ENCODE data around the gene CLEC16A.
"Not testable (repeated sequence)": the region's sequence is repeated elsewhere in the genome, so short reads cannot be mapped to it uniquely, and the experiment has no call there.

Gene CLEC16A

GRCh38 chr16:11220507-11220906 is 276.1 kb downstream of the CLEC16A start:
- H3K9me3 Mint-ChIP-seq, H3K27me3 Mint-ChIP-seq, H3K27ac Mint-ChIP-seq, H3K36me3 Mint-ChIP-seq, H3K4me3 Mint-ChIP-seq, ATAC-seq: not testable (repeated sequence)
- H3K4me1 Mint-ChIP-seq, result peaks cover 42% of the 10 kb centered on the region

DNA sequence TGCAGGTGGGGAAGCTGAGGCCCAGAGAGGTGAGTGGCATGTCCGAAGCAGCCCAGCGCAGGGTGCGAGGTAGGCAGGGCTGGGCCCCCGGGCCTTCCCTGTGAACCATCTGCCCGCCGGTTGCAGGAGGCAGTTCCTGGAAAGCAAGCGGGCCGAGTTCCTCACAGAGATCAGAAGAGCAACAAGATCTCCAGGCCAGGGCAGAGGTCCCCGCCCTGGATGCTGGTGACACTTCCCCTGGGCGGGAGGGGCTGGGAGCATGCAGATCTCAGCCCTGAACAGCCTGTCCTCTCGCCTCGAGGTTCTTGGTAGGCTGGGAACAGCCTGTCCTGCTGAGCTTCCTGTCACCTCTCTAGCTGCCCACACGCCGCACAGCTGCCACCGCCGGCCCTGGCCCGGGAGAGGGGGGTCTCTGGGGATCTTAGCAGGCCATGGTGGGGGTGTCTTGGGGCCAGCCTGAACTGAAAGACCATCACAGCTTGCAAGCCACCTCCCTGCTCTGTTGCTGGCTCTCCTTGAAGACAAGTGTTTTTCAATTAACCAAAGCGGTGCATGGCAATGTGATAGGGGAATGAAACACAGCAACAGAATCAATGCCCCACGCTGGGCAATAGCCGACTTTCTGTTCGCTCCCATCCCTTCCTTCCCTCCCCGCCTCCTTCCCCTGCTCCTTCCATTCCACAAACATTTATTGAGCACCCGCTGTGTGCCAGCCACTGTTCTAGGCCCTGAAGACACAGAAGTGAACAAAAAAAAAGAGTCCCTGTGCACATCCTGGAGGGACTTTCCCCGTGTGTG is 279.9 kb downstream of the CLEC16A start:
- Mint-ChIP-seq H3K4me3 (peak overlapping the region; percentile 57), H3K9me3 (no peaks in the 10 kb centered on the region), H3K27me3 (no peaks in the 10 kb centered on the region), H3K36me3 (no peaks in the 10 kb centered on the region), H3K27ac (peak overlapping the region; percentile 94), H3K4me1 (peaks cover 45% of the 10 kb centered on the region)
- peak; percentile 71 for ATAC-seq

DNA sequence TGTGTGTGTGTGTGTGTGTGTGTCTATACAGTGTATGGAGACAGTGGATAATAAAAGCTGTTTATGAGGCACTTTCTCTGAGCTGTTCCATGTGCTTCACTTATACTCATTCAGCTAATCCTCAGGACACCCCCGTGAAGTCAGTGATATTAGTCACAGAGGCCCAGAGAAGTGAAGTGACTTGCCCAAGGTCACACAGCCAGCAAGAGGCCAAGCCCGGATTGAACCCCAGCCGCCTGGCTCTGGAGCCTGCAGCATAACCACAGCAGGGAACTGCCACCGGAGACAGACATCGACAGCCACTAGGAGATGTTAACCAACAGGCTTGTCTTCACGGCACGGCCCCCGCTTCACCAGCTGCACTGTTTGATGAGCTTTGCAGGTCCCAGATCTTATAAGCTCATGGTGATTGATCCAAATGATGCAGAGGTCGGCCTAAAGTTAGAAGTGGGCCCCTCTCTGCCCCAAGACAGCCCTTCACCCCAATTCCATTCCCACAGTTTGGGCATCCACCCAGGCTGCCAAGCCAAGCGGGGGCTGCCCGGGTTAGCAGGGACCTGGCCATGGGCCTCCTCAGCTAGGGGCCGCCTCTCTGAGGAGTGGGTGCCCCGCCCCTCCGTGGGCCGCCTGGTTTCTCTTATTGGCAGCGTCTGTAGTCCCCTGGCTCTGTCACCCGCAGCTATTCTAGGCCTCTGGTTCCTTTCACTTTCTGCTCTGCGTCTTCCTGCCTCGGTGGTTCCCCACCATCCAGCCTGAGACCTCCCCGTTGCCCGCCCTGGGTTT is 280.7 kb downstream of the CLEC16A start:
- Mint-ChIP-seq H3K27me3 (no peaks in the 10 kb centered on the region), H3K4me1 (peaks cover 45% of the 10 kb centered on the region)
- ATAC-seq, result peak; percentile 93

GRCh38 chr16:11225677-11226549 is 281.5 kb downstream of the CLEC16A start:
- no peaks in the 10 kb centered on the region for H3K27me3 Mint-ChIP-seq
- H3K27ac Mint-ChIP-seq, result peak overlapping the region; percentile 94
- peaks cover 47% of the 10 kb centered on the region for H3K4me1 Mint-ChIP-seq
- no peaks in the 10 kb centered on the region for H3K36me3 Mint-ChIP-seq
- H3K4me3 Mint-ChIP-seq, result peak overlapping the region; percentile 57
- H3K9me3 Mint-ChIP-seq, result no peaks in the 10 kb centered on the region
- ATAC-seq, result no peak

More for the DNA sequence above, 280.7 kb downstream of the CLEC16A start:
- Mint-ChIP-seq H3K9me3 (no peaks in the 10 kb centered on the region), H3K27ac (peak overlapping the region; percentile 94), H3K4me3 (peak overlapping the region; percentile 57), H3K36me3 (no peaks in the 10 kb centered on the region)

DNA sequence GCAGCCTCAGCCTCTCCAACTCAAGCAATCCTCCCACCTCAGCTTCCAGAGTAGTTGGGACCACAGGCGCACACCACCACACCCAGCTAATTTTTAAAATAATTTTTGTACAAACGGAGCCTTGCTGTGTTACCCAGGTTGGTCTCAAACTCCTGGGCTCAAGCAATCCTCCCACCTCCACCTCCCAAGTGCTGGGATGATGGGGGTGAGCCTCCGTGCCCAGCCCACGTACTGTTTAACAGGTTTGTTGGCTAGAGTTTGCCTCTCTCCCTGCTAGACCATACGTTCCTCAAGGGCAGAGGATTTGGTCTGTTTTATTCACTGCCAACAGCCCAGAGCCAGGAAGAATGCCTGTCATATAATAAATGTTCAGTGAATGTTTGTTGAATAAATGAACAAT is 285.1 kb downstream of the CLEC16A start:
- ATAC-seq, result no peak
- Mint-ChIP-seq H3K27me3 (no peaks in the 10 kb centered on the region), H3K9me3 (no peaks in the 10 kb centered on the region), H3K27ac (peak overlapping the region; percentile 92), H3K4me3 (no peak overlapping the region), H3K4me1 (peaks cover 62% of the 10 kb centered on the region), H3K36me3 (no peaks in the 10 kb centered on the region)

GRCh38 chr16:11229906-11230305 is 285.5 kb downstream of the CLEC16A start:
- Mint-ChIP-seq H3K4me1 (peaks cover 61% of the 10 kb centered on the region), H3K4me3 (no peak overlapping the region), H3K36me3 (no peaks in the 10 kb centered on the region), H3K27ac (peak overlapping the region; percentile 92), H3K9me3 (no peaks in the 10 kb centered on the region), H3K27me3 (no peaks in the 10 kb centered on the region)
- ATAC-seq, result no peak

DNA sequence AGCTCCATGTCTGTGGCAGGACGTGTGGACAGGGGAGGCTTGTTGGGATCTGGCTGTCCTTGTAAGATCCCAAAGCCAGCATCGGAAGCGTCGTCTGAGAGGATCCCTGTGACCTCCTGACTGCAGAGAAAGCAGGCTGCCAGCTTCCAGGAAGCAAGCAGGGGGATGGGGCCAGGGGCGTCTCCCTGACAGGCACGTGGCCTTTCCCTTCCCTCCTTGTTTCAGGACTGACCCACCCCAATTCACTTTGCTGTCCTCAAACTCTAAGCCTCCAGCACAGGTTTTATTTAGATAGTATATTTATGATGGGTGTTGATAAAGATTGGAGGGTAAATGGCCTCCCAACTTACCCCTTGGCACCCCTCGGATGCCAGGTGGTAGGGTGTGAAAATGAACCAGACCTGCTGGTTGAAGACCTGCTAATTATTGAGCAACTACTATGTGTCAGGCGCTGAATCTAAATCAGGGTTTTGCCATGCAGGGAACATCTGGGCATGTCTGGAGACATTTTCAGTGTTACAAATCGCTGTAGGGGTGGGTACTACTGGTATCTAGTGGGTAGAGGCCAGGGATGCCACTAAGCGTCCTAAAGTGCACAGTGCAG is 287.1 kb downstream of the CLEC16A start:
- Mint-ChIP-seq H3K27me3 (no peaks in the 10 kb centered on the region), H3K27ac (peak overlapping the region; percentile 92), H3K4me1 (peaks cover 47% of the 10 kb centered on the region), H3K36me3 (no peaks in the 10 kb centered on the region), H3K4me3 (no peak overlapping the region), H3K9me3 (no peaks in the 10 kb centered on the region)
- ATAC-seq, result no peak
